Measurements from ENCODE around the gene DOCK8. TPM values are rescaled to one million over a fixed set of nuclear protein-coding genes. Genes with fewer than 3 reads are reported as not detected.

The DOCK8 gene
- total RNA-seq, 1 experiment from 2014 or later = 1.4 TPM

GRCh38 chr9:272251-273213 is 57.9 kb downstream of the DOCK8 start:
- Histone ChIP-seq H2BK15ac (ENCODE audit: low read depth, low read length) (no peak overlapping the region), H2AK5ac (ENCODE audit: insufficient read length, low read length) (no peak overlapping the region), H3K27me3 (ENCODE audit: insufficient read depth, low read length) (no peaks in the 10 kb centered on the region), H3K79me2 (ENCODE audit: insufficient read depth, low read length) (no peaks in the 10 kb centered on the region), H3K23ac (ENCODE audit: insufficient read length, low read depth, low read length) (no peak overlapping the region), H4K20me1 (ENCODE audit: control insufficient read depth, insufficient read depth, insufficient read length) (no peaks in the 10 kb centered on the region), H2BK5ac (ENCODE audit: insufficient read length, low read length) (no peak overlapping the region), H3K4ac (ENCODE audit: low read depth, low read length) (no peak overlapping the region), H3K9ac (ENCODE audit: extremely low read depth, insufficient read length, low read length) (no peak overlapping the region), H3K4me2 (ENCODE audit: insufficient read depth, insufficient read length, low read length) (no peak overlapping the region), H4K5ac (ENCODE audit: insufficient read length, low read depth, low read length) (no peak overlapping the region), H3K4me1 (ENCODE audit: insufficient read depth, low read length) (no peaks in the 10 kb centered on the region), H3K18ac (ENCODE audit: insufficient read length, low read depth, low read length) (no peak overlapping the region), H2AFZ (ENCODE audit: low read length) (no peak overlapping the region), H3K79me1 (ENCODE audit: insufficient read depth, low read depth, low read length, poor library complexity, severe bottlenecking) (no peaks in the 10 kb centered on the region), H4K8ac (replicated peaks; ENCODE audit: insufficient read length, low read depth, low read length) (no peak overlapping the region), H3K56ac (ENCODE audit: insufficient read length, low read depth, low read length) (no peak overlapping the region), H4K91ac (ENCODE audit: insufficient read length, low read depth, low read length) (no peak overlapping the region), H3K27ac (ENCODE audit: insufficient read length, low read depth, low read length) (no peak overlapping the region), H3T11ph (ENCODE audit: low read length) (no peak overlapping the region), H3K23me2 (ENCODE audit: insufficient read length, low read depth, low read length, poor library complexity, severe bottlenecking) (no peaks in the 10 kb centered on the region), H2BK20ac (ENCODE audit: low read depth, low read length, poor library complexity, severe bottlenecking) (no peak overlapping the region), H3K9me3 (ENCODE audit: control insufficient read depth, low read depth, low read length) (no peaks in the 10 kb centered on the region), H3K14ac (ENCODE audit: insufficient read depth, low read length) (no peak overlapping the region), H2BK120ac (ENCODE audit: low read depth, low read length, poor library complexity, severe bottlenecking) (no peak overlapping the region), H2BK12ac (ENCODE audit: insufficient read length, low read depth, low read length) (no peak overlapping the region)
- no peak for TF ChIP-seq CTCF (conservative IDR thresholded peaks at IDR 0.05)
- Mint-ChIP-seq H3K4me3 (no peak overlapping the region), H3K27ac (no peak overlapping the region), H3K36me3 (ENCODE audit: insufficient read depth in 1 of 3, low read depth in 3 of 3) (no peaks in the 10 kb centered on the region), H3K27me3 (ENCODE audit: low read depth) (no peaks in the 10 kb centered on the region; the same call in 1 of the 2 replicates), H3K4me1 (no peaks in the 10 kb centered on the region), H3K9me3 (no peaks in the 10 kb centered on the region; a peak in 1 of 5 replicates)
- WGBS (ENCODE audit: extremely low coverage, insufficient read length, low lambda C conversion rate) = no CpG with 5 or more reads among the region's 17 CpGs
- no peak for DNase-seq
